GM18517 (cell line): ENCODE results near the gene PRPF4.

Experiments used
- ATAC-seq: cut with Tn5 transposase; IDR thresholded peaks from one replicate; pipeline ENCODE4 v1.9.1; 2021; ENCODE audit warnings: mild to moderate bottlenecking, moderate library complexity; ENCODE audit not compliant: unreplicated experiment

Gene PRPF4

DNA sequence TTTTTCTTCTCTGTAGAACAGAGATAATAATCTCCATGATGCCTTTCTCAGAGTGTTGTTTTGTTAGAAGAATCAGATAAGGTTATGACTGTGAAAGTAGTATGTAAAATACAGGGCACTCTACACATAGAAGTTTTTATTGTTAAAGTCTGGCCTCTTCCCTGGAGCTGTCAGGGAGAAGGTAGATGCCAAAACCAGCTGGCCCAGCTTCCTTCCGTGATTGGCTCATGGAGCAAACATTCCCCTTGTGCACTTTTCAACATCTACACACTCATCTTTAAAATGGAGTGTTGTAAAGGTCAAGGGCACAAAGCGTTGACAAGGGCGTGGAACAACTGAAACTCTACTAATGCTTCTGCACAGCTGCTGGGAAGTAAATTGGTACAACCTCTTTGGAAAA, 35.1 kb downstream of the PRPF4 start:
- no peak for ATAC-seq

DNA sequence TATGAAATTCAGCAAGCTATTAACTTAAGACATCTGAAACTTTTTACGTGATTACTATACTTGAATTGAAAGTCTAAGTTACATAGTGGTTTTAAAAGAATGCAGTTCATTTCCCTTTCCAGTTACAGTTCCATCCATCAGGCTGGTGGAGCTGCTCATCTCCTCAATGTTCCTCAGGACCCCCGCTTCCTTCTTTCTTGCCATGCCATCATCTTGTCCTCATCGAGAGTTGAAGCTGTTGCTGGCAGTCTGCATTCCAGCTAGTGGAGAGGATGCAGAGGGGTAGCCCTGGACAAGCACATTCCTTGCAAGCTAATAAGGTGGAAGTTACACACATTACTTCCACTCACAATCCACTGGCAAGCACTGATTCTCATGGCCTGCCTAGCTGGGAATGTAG, 36.5 kb downstream of the PRPF4 start:
- no peak for ATAC-seq

DNA sequence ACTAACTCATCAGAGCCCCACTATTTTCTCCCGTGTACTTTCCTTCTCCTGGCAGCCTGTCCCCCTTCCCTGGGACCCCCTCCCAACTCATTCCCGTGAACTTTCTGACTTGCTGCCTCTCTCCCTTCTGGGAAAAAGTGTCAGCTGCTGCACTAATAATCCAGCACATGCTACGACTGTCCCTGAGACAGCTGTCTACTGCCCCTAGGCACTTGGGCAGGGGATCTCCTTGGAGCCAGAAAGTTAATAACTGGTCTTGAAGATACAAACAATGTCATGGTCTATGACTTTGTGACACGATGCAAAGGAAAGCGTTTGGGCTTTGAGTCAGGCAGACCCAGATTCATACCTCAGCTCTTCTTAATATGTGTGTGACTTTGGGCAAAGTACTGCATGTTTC, 37.8 kb downstream of the PRPF4 start:
- ATAC-seq = no peak

- ATAC-seq = no peak
These were observed 39.8 kb downstream of the PRPF4 start for GRCh38 chr9:113315231-113315630.

DNA sequence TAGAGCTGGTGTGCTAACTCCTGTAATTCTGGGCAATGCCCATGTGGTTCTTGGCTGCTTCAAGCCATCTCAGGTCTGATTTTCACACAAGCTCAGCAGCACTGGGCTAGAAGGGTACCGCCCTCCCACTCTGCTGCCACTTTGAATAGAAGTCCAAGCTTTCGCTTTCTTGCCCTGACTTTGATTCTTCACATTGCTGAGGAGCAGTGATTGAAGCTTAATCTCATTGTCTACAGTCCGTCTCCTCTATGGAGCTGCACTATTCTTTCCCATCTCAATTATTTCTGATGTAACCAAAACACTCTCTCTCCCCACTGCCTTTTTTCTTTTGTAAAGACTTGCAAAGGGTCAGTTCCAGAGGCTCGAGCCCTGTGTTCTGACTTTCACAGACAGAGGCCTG, 40.6 kb downstream of the PRPF4 start:
- no peak for ATAC-seq

DNA sequence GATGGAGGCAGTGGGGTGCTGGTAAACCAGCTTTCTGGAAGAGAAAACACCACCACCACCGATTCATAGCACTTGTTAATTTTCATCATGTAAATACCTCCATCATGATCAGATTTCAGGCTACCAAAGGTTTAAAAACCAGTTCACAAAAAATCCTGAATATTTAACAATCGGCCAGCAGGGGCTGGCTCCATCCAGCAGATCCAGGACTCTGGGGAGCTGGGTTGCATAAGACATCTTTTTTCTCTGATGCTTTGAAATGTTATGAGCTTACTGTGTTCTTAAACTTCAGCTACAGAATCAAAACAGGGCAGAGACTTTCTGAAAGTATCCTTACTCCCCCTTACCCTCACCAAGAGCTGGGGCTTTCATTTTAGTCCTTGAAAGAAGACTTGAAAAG, 42.3 kb downstream of the PRPF4 start:
- ATAC-seq = no peak

DNA sequence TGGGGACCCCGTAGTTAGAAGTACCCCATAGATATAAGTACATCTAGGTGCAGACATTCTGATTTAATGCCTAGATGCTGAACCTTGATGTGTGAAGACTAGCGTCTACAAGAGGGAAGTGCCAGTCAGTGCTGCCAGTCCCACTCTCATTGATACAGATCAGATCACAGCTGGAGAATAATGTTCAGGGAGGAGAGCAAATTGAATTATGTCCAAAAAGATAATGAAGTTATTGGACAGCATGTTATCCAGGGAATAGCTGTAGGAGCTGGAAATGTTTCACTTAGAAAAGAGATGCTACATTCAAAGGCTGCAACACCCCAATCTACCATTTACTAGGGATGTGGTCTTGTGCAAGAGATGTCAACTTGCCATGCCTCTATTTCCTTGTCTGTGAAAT, 43.6 kb downstream of the PRPF4 start:
- ATAC-seq = no peak

DNA sequence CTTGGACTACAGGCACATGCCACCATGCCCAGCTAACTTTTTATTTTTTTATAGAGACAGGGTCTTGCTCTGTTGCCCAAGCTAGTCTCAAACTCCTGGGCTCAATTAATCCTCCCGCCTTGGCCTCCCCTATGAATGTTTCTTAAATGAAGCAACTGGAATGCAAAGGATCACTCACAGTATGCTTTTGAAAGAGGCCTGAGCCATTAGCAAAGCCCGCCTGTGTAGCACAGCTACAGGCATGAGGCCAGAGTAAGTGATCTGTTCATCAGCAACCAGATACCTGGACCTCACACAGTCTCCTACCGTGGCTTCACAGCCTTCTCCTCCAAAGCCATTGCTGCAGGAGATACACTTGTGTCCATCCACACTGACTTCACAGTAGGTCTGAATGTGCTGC, 44.6 kb downstream of the PRPF4 start:
- ATAC-seq = no peak

DNA sequence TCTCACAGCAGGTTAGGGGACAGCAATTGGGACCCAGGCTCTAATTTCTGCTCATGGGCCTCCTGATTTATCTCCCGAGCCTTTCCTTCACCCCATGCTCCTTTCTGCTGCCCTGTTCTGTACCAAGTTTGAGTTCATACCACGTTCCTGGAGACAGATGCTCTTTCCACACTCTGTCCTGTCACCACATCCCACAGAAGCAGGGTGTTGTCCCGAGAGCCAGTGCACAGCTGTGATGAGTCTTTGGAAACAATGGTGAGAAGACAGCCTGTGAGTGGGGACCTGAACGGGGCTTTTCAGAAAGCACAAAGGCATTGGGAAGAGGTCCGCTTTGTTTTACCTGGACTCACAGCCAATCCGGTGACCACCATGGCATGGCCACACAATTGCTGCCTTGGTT, 47.2 kb downstream of the PRPF4 start:
- no peak for ATAC-seq

DNA sequence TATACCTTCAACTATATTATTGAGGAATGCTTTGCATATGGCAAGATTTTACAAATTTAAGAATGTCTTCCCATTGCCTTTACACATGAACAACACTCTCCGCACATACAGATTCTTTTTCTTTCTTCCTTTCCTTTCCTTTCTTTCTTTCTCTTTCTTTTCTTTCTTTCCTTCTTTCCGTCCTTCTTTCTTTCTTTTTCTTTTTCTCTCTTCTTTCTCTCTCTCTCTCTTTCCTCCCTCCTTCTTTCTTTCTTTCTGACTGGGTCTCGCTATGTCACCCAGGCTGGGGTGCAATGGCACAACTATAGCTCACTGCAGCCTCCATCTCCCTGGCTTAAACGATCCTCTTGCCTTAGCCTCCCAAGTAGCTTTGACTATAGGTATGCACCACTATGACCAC, 50.8 kb downstream of the PRPF4 start:
- no peak for ATAC-seq

GRCh38 chr9:113328045-113328782, 52.8 kb downstream of the PRPF4 start:
- no peak for ATAC-seq

GRCh38 chr9:113331780-113332179, 56.3 kb downstream of the PRPF4 start:
- no peak for ATAC-seq

DNA sequence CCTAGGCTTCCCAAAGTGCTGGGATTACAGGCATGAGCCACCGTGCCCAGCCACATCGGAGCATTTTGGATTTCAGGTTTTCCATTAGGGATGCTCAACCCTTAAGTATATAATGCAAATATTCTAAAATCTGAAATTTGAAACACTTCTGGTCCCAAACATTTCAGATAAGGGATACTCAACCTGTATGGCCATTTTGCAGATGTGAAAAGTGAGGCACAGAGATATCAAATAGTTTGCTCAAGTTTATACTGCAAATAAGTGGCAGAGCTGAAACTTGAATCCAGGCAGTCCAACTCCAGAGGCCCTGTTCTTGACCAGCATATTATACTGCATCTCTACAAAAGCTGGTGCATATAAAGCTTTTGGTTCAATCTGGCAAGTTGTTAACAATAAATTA, 62.3 kb downstream of the PRPF4 start:
- ATAC-seq = no peak

DNA sequence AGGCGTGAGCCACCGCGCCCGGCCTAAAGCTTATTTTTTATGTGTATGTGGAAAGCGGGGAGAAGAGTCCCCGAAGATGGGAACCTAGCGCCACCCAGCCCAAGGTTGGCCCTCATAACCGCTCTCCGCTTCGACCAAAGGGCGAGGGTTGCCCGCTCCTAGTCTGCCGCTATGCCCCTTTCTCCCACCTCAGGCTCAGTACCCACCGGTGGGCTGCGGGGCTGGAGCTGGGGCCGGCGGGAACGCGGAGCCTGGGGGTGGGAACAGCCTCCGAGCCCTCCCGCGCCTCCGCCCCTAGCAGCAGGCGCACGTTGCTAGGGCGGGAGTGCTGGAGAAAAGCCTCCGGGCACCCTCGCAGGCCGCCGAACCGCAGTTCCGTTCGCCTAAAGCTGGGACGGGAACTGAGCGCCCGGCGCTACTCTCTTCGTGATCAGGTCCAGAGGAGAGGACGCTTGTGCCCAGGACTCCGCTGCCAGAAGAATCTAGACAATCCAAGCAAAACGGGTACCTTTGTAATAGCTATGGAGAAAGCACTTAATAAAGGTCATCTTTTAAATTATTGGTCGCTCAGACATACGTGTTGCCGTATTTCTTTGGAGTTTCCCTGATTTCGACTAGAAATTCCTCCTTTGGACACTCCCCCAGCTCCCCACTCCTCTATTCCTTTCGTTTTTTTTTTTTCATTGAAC, 64.7 kb downstream of the PRPF4 start, which contains the start of gene WDR31:
TSS of gene WDR31 (minus strand) at position 265 of the 689 bp plus-strand sequence. CDS start 8,253 bp downstream, outside the sequence.
- peak; percentile 97 for ATAC-seq

- no peak for ATAC-seq
These were observed 66.4 kb downstream of the PRPF4 start for GRCh38 chr9:113341712-113342410.
